ENCODE results near the gene ZNF254. TPM values are rescaled to one million over a fixed set of nuclear protein-coding genes. Genes with fewer than 3 reads are reported as not detected.

Gene ZNF254
- total RNA-seq, 2 experiments from 2014 or later: 13.4 to 14.0 TPM

DNA sequence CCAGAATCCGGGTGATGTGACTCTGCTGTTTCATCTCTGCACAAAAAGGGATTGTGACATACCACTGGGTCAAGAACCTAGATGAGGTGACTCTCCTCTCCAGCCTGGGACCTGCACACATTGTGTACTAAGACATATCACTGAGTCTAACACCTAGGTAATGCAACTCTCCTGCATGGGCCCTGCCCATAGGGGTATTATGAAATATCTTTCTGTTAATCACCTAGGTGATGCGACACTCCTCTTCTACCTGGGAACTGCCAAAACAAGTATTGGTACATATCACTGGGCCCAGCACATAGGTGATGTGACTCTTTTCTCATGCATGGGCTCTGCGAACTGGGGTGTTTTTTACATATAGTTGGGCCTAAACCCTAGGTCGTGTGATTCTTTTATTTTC is 35.5 kb upstream of the ZNF254 start:
- ChIA-PET POLR2A (no interaction called here), CTCF (no interaction called here)
- H3K27me3 ChIP-seq (ENCODE audit: control insufficient read depth in 1 of 2, insufficient read depth in 2 of 2, low read length in 2 of 2): no peaks in the 10 kb centered on the region
- H3K27ac ChIP-seq (ENCODE audit: low read depth in 1 of 2, low read length in 2 of 2): no peak overlapping the region
- Mint-ChIP-seq H3K4me3 (no peak overlapping the region), H3K9me3 (no peaks in the 10 kb centered on the region), H3K27me3 (no peaks in the 10 kb centered on the region), H3K27ac (no peak overlapping the region), H3K36me3 (ENCODE audit: low read depth) (peaks cover 93% of the 10 kb centered on the region), H3K4me1 (ENCODE audit: low read depth) (peaks cover 5% of the 10 kb centered on the region)
- H3K4me1 ChIP-seq (ENCODE audit: insufficient read depth, low read length): no peaks in the 10 kb centered on the region
- ATAC-seq (ENCODE audit: poor library complexity): no peak
- TF ChIP-seq, protein P1, sequence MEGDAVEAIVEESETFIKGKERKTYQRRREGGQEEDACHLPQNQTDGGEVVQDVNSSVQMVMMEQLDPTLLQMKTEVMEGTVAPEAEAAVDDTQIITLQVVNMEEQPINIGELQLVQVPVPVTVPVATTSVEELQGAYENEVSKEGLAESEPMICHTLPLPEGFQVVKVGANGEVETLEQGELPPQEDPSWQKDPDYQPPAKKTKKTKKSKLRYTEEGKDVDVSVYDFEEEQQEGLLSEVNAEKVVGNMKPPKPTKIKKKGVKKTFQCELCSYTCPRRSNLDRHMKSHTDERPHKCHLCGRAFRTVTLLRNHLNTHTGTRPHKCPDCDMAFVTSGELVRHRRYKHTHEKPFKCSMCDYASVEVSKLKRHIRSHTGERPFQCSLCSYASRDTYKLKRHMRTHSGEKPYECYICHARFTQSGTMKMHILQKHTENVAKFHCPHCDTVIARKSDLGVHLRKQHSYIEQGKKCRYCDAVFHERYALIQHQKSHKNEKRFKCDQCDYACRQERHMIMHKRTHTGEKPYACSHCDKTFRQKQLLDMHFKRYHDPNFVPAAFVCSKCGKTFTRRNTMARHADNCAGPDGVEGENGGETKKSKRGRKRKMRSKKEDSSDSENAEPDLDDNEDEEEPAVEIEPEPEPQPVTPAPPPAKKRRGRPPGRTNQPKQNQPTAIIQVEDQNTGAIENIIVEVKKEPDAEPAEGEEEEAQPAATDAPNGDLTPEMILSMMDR (IDR thresholded peaks at IDR 0.05): no peak
- no peak for DNase-seq
- H3K9me3 ChIP-seq (ENCODE audit: control insufficient read depth in 1 of 2, insufficient read depth in 1 of 2, low read length in 2 of 2): no peaks in the 10 kb centered on the region
- H3K36me3 ChIP-seq (ENCODE audit: insufficient read depth, low read length): peaks cover 86% of the 10 kb centered on the region
- intact Hi-C loops (cut with DNase I, micrococcal nuclease): no loop called here
- no peak overlapping the region for H3K4me3 ChIP-seq (ENCODE audit: low read length)

DNA sequence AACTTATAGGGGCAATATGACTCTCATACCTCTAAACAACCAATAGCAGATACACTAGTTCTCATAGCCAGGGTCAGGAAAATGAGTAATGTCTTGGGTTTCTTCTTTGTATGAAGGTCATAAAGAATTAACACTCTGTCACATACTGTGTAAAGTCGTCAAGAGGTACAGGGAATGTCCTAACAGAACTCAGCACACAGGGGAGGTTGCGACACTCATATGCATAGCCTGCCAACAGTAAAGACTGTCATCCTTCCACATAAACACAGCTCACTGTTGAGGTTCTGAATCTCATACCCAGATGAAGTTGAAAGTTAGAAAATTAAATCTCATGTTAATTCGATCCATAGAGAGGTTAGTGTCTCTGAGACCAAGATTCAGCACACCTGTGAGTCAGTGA is 34.2 kb upstream of the ZNF254 start:
- H3K27me3 ChIP-seq (ENCODE audit: control insufficient read depth in 1 of 2, insufficient read depth in 2 of 2, low read length in 2 of 2): no peaks in the 10 kb centered on the region
- Mint-ChIP-seq H3K9me3 (no peaks in the 10 kb centered on the region), H3K27me3 (no peaks in the 10 kb centered on the region), H3K4me3 (no peak overlapping the region), H3K4me1 (ENCODE audit: low read depth) (peaks cover 5% of the 10 kb centered on the region), H3K36me3 (ENCODE audit: low read depth) (peaks cover 93% of the 10 kb centered on the region), H3K27ac (no peak overlapping the region)
- CTCF ChIA-PET: no interaction called here
- H3K36me3 ChIP-seq (ENCODE audit: insufficient read depth, low read length): peaks cover 83% of the 10 kb centered on the region
- no peak for ATAC-seq (ENCODE audit: poor library complexity)
- H3K9me3 ChIP-seq (ENCODE audit: control insufficient read depth in 1 of 2, insufficient read depth in 1 of 2, low read length in 2 of 2): no peaks in the 10 kb centered on the region
- POLR2A ChIA-PET: no interaction called here
- no peak for DNase-seq
- TF ChIP-seq, protein P1 (IDR thresholded peaks at IDR 0.05): no peak
- no peak overlapping the region for H3K27ac ChIP-seq (ENCODE audit: low read depth in 1 of 2, low read length in 2 of 2)
- no peaks in the 10 kb centered on the region for H3K4me1 ChIP-seq (ENCODE audit: insufficient read depth, low read length)
- H3K4me3 ChIP-seq (ENCODE audit: low read length): no peak overlapping the region
- intact Hi-C loops (cut with DNase I, micrococcal nuclease): no loop called here

DNA sequence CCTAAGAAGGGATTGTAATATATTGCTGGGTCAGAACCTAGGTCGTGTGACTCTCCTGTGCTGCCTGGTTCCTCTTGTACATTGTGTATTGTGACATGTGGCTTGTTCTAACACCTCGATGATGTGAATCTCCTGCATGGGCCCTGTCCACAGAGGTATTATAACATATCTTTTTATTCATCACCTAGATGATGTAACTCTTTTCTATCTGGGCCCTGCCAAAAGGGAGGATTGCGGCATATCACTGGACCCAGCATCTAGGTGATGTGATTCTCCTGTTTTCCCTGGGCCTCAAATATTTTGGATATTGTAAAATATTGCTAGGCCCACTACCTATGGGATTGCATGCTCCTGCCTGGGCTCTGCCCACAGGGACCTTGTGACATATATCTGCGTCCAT is 33.4 kb upstream of the ZNF254 start:
- Histone ChIP-seq H3K27ac (ENCODE audit: low read depth in 1 of 2, low read length in 2 of 2) (no peak overlapping the region), H3K27me3 (ENCODE audit: control insufficient read depth in 1 of 2, insufficient read depth in 2 of 2, low read length in 2 of 2) (no peaks in the 10 kb centered on the region), H3K9me3 (ENCODE audit: control insufficient read depth in 1 of 2, insufficient read depth in 1 of 2, low read length in 2 of 2) (no peaks in the 10 kb centered on the region), H3K4me3 (ENCODE audit: low read length) (no peak overlapping the region), H3K36me3 (ENCODE audit: insufficient read depth, low read length) (peaks cover 79% of the 10 kb centered on the region), H3K4me1 (ENCODE audit: insufficient read depth, low read length) (no peaks in the 10 kb centered on the region)
- H3K36me3 Mint-ChIP-seq (ENCODE audit: low read depth): peaks cover 93% of the 10 kb centered on the region
- no peak overlapping the region for H3K27ac Mint-ChIP-seq
- no peak for DNase-seq
- no peak for ATAC-seq (ENCODE audit: poor library complexity)
- ChIA-PET POLR2A (no interaction called here), CTCF (no interaction called here)
- no peak overlapping the region for H3K4me3 Mint-ChIP-seq
- intact Hi-C loops (cut with DNase I, micrococcal nuclease): no loop called here
- peaks cover 5% of the 10 kb centered on the region for H3K4me1 Mint-ChIP-seq (ENCODE audit: low read depth)
- TF ChIP-seq, protein P1 (IDR thresholded peaks at IDR 0.05): no peak
- no peaks in the 10 kb centered on the region for H3K9me3 Mint-ChIP-seq
- H3K27me3 Mint-ChIP-seq: no peaks in the 10 kb centered on the region
